Measurements from ENCODE around the gene OGA. TPM values are rescaled to one million over a fixed set of nuclear protein-coding genes. Genes with fewer than 3 reads are reported as not detected.

OGA gene
- total and polyA plus RNA-seq, 9 of the 15 experiments (the other 6 are each of a cell fraction or from before 2014, with no cell fraction given), result 13.5 to 73.5 (median 59.5) TPM

DNA sequence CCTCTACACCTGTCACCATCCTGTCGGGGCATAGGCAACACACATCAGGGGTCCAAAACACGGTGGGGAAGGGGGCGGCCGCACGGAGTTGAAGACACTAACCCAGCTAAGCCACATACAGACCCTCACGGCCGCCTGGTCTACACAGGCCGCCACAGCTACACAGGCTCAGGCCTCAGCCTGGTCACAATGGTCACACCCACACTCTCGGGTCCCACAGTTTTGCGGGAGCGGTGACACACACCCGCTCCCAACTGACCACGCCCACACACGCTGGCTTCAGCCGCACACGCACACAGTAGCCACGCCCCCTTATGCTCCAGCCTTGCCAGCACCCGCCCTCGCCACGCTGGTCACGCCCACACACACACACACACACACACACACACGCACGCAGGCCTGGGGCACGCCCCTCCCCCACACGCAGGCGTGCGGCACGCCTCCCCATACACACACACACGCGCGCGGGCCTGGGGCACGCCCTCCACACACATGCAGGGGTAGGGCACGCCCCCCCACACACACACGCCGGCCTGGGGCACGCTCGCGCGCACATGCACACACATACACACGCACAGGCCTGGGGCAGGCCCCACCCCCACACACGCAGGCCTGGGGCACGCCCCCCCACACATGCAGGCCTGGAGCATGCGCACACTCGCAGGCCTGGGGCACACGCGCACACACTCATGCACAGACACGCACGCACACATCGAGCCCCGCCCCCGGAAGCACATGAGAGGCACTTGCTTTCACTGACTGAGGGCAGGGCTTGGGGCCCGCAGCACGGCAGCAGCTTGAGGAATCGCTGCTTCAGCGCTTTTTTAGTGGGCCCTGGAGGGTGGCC is 12.3 kb upstream of the OGA start (continued):
- TF ChIP-seq, protein P1, sequence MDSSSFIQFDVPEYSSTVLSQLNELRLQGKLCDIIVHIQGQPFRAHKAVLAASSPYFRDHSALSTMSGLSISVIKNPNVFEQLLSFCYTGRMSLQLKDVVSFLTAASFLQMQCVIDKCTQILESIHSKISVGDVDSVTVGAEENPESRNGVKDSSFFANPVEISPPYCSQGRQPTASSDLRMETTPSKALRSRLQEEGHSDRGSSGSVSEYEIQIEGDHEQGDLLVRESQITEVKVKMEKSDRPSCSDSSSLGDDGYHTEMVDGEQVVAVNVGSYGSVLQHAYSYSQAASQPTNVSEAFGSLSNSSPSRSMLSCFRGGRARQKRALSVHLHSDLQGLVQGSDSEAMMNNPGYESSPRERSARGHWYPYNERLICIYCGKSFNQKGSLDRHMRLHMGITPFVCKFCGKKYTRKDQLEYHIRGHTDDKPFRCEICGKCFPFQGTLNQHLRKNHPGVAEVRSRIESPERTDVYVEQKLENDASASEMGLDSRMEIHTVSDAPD (CRISPR knock-in tag; IDR thresholded peaks at IDR 0.05), result no peak
- TF ChIP-seq, protein P2, sequence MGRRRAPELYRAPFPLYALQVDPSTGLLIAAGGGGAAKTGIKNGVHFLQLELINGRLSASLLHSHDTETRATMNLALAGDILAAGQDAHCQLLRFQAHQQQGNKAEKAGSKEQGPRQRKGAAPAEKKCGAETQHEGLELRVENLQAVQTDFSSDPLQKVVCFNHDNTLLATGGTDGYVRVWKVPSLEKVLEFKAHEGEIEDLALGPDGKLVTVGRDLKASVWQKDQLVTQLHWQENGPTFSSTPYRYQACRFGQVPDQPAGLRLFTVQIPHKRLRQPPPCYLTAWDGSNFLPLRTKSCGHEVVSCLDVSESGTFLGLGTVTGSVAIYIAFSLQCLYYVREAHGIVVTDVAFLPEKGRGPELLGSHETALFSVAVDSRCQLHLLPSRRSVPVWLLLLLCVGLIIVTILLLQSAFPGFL (CRISPR knock-in tag; IDR thresholded peaks at IDR 0.05), result no peak
- TF ChIP-seq, protein P3, sequence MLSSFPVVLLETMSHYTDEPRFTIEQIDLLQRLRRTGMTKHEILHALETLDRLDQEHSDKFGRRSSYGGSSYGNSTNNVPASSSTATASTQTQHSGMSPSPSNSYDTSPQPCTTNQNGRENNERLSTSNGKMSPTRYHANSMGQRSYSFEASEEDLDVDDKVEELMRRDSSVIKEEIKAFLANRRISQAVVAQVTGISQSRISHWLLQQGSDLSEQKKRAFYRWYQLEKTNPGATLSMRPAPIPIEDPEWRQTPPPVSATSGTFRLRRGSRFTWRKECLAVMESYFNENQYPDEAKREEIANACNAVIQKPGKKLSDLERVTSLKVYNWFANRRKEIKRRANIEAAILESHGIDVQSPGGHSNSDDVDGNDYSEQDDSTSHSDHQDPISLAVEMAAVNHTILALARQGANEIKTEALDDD (IDR thresholded peaks at IDR 0.05), result no peak

Data from K562 (cell line).